WTC11 (cell line): Measurements from ENCODE around the gene RPN2. TPM values are rescaled to one million over a fixed set of nuclear protein-coding genes. Genes with fewer than 3 reads are reported as not detected.

ENCODE experiments used
- ATAC-seq: fragments of 200-7000 bp; cut with Tn5 transposase; 2 replicates; pipeline ENCODE4 v1.10.0; 2021; ENCODE audit warnings: mild to moderate bottlenecking, moderate library complexity
- CTCF ChIA-PET: fragments of 300-600 bp; sonication (Branson Sonifier 250); formaldehyde crosslinking; loops from one replicate; lab custom pipeline; 2021; ENCODE audit warnings: antibody characterized with exemption; lab: Charles Lee
- POLR2A ChIA-PET: fragments of 350-600 bp; sonication (Branson Sonifier 250); formaldehyde crosslinking; loops from one replicate; lab custom pipeline; 2021; ENCODE audit warnings: antibody characterized with exemption; lab: Charles Lee
- DNase-seq: peaks from one replicate; pipeline ENCODE4 v3.0.0; 2021; ENCODE audit warnings: low spot score
- H3K27ac Mint-ChIP-seq: 2 replicates; pipeline ENCODE4 v1.8.0; 2021; ENCODE audit warnings: mixed read lengths
- H3K27me3 Mint-ChIP-seq: 2 replicates; pipeline ENCODE4 v1.8.0; 2021; ENCODE audit warnings: low read depth, mild to moderate bottlenecking, moderate library complexity, mixed read lengths
- H3K36me3 Mint-ChIP-seq: 2 replicates; pipeline ENCODE4 v1.8.0; 2021; ENCODE audit warnings: mixed read lengths
- H3K4me1 Mint-ChIP-seq: 2 replicates; pipeline ENCODE4 v1.8.0; 2022; ENCODE audit warnings: mixed read lengths
- H3K4me3 Mint-ChIP-seq: 2 replicates; pipeline ENCODE4 v1.8.0; 2021; ENCODE audit warnings: mild to moderate bottlenecking, moderate library complexity, mixed read lengths
- H3K9me3 Mint-ChIP-seq: 2 replicates; pipeline ENCODE4 v1.8.0; 2021; ENCODE audit warnings: mixed read lengths
- AFF4 ChIP-seq: sonication (generic); formaldehyde crosslinking; IDR thresholded peaks from 2 replicates; pipeline ENCODE4 v1.8.1; 2023; ENCODE audit warnings: mild to moderate bottlenecking, missing genetic modification reagents, borderline replicate concordance
- CREB1 ChIP-seq: sonication (generic); formaldehyde crosslinking; IDR thresholded peaks from 2 replicates; pipeline ENCODE4 v1.8.0; 2023; ENCODE audit warnings: mild to moderate bottlenecking, missing genetic modification reagents
- E2F5 ChIP-seq: sonication (generic); formaldehyde crosslinking; IDR thresholded peaks from 2 replicates; pipeline ENCODE4 v1.8.1; 2022; ENCODE audit warnings: mild to moderate bottlenecking, moderate library complexity, missing genetic modification reagents
- ESRRA ChIP-seq: sonication (generic); formaldehyde crosslinking; IDR thresholded peaks from 2 replicates; pipeline ENCODE4 v1.8.1; 2022; ENCODE audit warnings: mild to moderate bottlenecking, missing genetic modification reagents, borderline replicate concordance
- ETV6 ChIP-seq: sonication (generic); formaldehyde crosslinking; IDR thresholded peaks from 2 replicates; pipeline ENCODE4 v1.8.1; 2022; ENCODE audit warnings: mild to moderate bottlenecking, missing genetic modification reagents
- FOXK1 ChIP-seq: sonication (generic); formaldehyde crosslinking; IDR thresholded peaks from 2 replicates; pipeline ENCODE4 v1.8.0; 2022; ENCODE audit warnings: mild to moderate bottlenecking, moderate library complexity, missing genetic modification reagents
- FOXP4 ChIP-seq: sonication (generic); formaldehyde crosslinking; IDR thresholded peaks from 2 replicates; pipeline ENCODE4 v1.8.0; 2022; ENCODE audit warnings: mild to moderate bottlenecking, missing genetic modification reagents
- GABPB1 ChIP-seq: sonication (generic); formaldehyde crosslinking; IDR thresholded peaks from 2 replicates; pipeline ENCODE4 v1.8.1; 2023; ENCODE audit warnings: mild to moderate bottlenecking, missing genetic modification reagents
- HMGA2 ChIP-seq: fragments of 250-450 bp; sonication (Bioruptor Pico); IDR thresholded peaks from 2 replicates; pipeline ENCODE4 v1.4.0; 2021; ENCODE audit warnings: mild to moderate bottlenecking, moderate library complexity
- JAZF1 ChIP-seq: fragments of 250-450 bp; sonication (Bioruptor Pico); IDR thresholded peaks from 2 replicates; pipeline ENCODE4 v1.9.0; 2021; ENCODE audit warnings: moderate library complexity, mild to moderate bottlenecking, inconsistent platforms
- JUN ChIP-seq: sonication (generic); formaldehyde crosslinking; IDR thresholded peaks from 2 replicates; pipeline ENCODE4 v1.8.0; 2023; ENCODE audit warnings: mild to moderate bottlenecking, missing genetic modification reagents
- NFATC4 ChIP-seq: fragments of 250-450 bp; sonication (Bioruptor Pico); IDR thresholded peaks from 2 replicates; pipeline ENCODE4 v1.9.0; 2021; ENCODE audit warnings: mild to moderate bottlenecking
- NFE2L1 ChIP-seq: sonication (generic); formaldehyde crosslinking; IDR thresholded peaks from 2 replicates; pipeline ENCODE4 v1.8.1; 2023; ENCODE audit warnings: missing genetic modification reagents
- NFYB ChIP-seq: sonication (generic); formaldehyde crosslinking; conservative IDR thresholded peaks from 2 replicates; pipeline ENCODE4 v1.8.0; 2022; ENCODE audit warnings: low read depth, missing genetic modification reagents
- NR2C2 ChIP-seq: sonication (generic); formaldehyde crosslinking; IDR thresholded peaks from 2 replicates; pipeline ENCODE4 v1.8.0; 2022; ENCODE audit warnings: mild to moderate bottlenecking, missing genetic modification reagents
- RELA ChIP-seq: sonication (generic); formaldehyde crosslinking; IDR thresholded peaks from 2 replicates; pipeline ENCODE4 v1.8.1; 2022; ENCODE audit warnings: missing genetic modification reagents, mild to moderate bottlenecking, borderline replicate concordance
- SOX15 ChIP-seq: fragments of 250-450 bp; sonication (Bioruptor Pico); IDR thresholded peaks from 2 replicates; pipeline ENCODE4 v1.9.0; 2021; ENCODE audit warnings: mild to moderate bottlenecking
- TEAD4 ChIP-seq: sonication (generic); formaldehyde crosslinking; IDR thresholded peaks from 2 replicates; pipeline ENCODE4 v1.8.0; 2022; ENCODE audit warnings: mild to moderate bottlenecking, missing genetic modification reagents
- ZNF219 ChIP-seq: sonication (generic); formaldehyde crosslinking; IDR thresholded peaks from 2 replicates; pipeline ENCODE4 v1.8.0; 2023; ENCODE audit warnings: missing genetic modification reagents, mild to moderate bottlenecking, borderline replicate concordance
- ZNF263 ChIP-seq: sonication (generic); formaldehyde crosslinking; IDR thresholded peaks from 2 replicates; pipeline ENCODE4 v1.8.1; 2022; ENCODE audit warnings: low read depth, mild to moderate bottlenecking, moderate library complexity, missing genetic modification reagents
- ZNF317 ChIP-seq: sonication (generic); formaldehyde crosslinking; IDR thresholded peaks from 2 replicates; pipeline ENCODE4 v1.8.1; 2023; ENCODE audit warnings: low read depth, mild to moderate bottlenecking, moderate library complexity, missing genetic modification reagents, borderline replicate concordance
- ZNF423 ChIP-seq: fragments of 250-450 bp; sonication (Bioruptor Pico); IDR thresholded peaks from 2 replicates; pipeline ENCODE4 v2.1.2; 2022; ENCODE audit warnings: mild to moderate bottlenecking, moderate library complexity
- ZNF671 ChIP-seq: fragments of 250-450 bp; sonication (Bioruptor Pico); IDR thresholded peaks from 2 replicates; pipeline ENCODE4 v1.8.0; 2021; ENCODE audit warnings: mild to moderate bottlenecking
- total RNA-seq: library from RNA; stranded (reverse); gene quantifications from 3 replicates; pipeline ENCODE4 v1.2.3, GENCODE V29; 2021

The RPN2 gene
- total RNA-seq, 1 experiment from 2014 or later = 205 TPM

- Mint-ChIP-seq H3K27ac (no peak overlapping the region), H3K4me1 (peaks cover 30% of the 10 kb centered on the region)
- CTCF ChIA-PET = no interaction called here
These were observed 67.6 kb downstream of the RPN2 start for GRCh38 chr20:37246736-37247135.

GRCh38 chr20:37247547-37247946, 68.4 kb downstream of the RPN2 start:
- POLR2A ChIA-PET = interaction anchor here (0.7 kb wide), 1 partner anchor 1293 kb away, joined by 10 read pairs; the partner anchor contains the start of gene SCAND1

More at GRCh38 chr20:37246736-37247135, 67.6 kb downstream of the RPN2 start:
- DNase-seq (no peak), ATAC-seq (no peak)
- TF ChIP-seq RELA (no peak), ZNF263 (CRISPR knock-in tag) (no peak), JUN (CRISPR knock-in tag) (no peak), ESRRA (CRISPR knock-in tag) (no peak), AFF4 (CRISPR knock-in tag) (no peak)
- H3K27me3 Mint-ChIP-seq = no peaks in the 10 kb centered on the region
- H3K4me3 Mint-ChIP-seq = no peak overlapping the region
- peaks cover 24% of the 10 kb centered on the region for H3K36me3 Mint-ChIP-seq
- no peaks in the 10 kb centered on the region for H3K9me3 Mint-ChIP-seq
- POLR2A ChIA-PET = no interaction called here

GRCh38 chr20:37249304-37249703, 70.2 kb downstream of the RPN2 start:
- peaks cover 31% of the 10 kb centered on the region for H3K4me1 Mint-ChIP-seq
- H3K27ac Mint-ChIP-seq = no peak overlapping the region
- CTCF ChIA-PET = interaction anchor here (0.6 kb wide), 1 partner anchor 310 kb away, joined by 3 read pairs; no protein-coding TSS in a partner anchor
- TF ChIP-seq E2F5 (CRISPR knock-in tag) (no peak), HMGA2 (CRISPR knock-in tag) (no peak), AFF4 (CRISPR knock-in tag) (no peak), CREB1 (CRISPR knock-in tag) (no peak), NFATC4 (no peak), ZNF317 (CRISPR knock-in tag) (no peak), NFE2L1 (CRISPR knock-in tag) (no peak), ETV6 (CRISPR knock-in tag) (no peak), JAZF1 (no peak), FOXK1 (CRISPR knock-in tag) (no peak), ZNF219 (CRISPR knock-in tag) (no peak), SOX15 (CRISPR knock-in tag) (no peak), NR2C2 (CRISPR knock-in tag) (no peak), ZNF423 (CRISPR knock-in tag) (no peak)

More at GRCh38 chr20:37247547-37247946, 68.4 kb downstream of the RPN2 start:
- H3K36me3 Mint-ChIP-seq = peaks cover 16% of the 10 kb centered on the region
- DNase-seq (no peak), ATAC-seq (no peak)
- H3K4me1 Mint-ChIP-seq = peaks cover 36% of the 10 kb centered on the region
- H3K27me3 Mint-ChIP-seq = no peaks in the 10 kb centered on the region
- H3K4me3 Mint-ChIP-seq = no peak overlapping the region
- no peak for TF ChIP-seq TEAD4
- no peak for TF ChIP-seq ESRRA (CRISPR knock-in tag)
- no peak for TF ChIP-seq NFYB (CRISPR knock-in tag)
- no peak for TF ChIP-seq GABPB1
- TF ChIP-seq ZNF671 = no peak
- TF ChIP-seq HMGA2 (CRISPR knock-in tag) = no peak
- TF ChIP-seq FOXP4 (CRISPR knock-in tag) = no peak
- H3K27ac Mint-ChIP-seq = no peak overlapping the region
- CTCF ChIA-PET = no interaction called here
- H3K9me3 Mint-ChIP-seq = no peaks in the 10 kb centered on the region

More at GRCh38 chr20:37249304-37249703, 70.2 kb downstream of the RPN2 start:
- Mint-ChIP-seq H3K36me3 (peaks cover 3% of the 10 kb centered on the region), H3K4me3 (no peak overlapping the region), H3K27me3 (no peaks in the 10 kb centered on the region), H3K9me3 (peaks cover 3% of the 10 kb centered on the region)
- ATAC-seq (no peak), DNase-seq (no peak)
- POLR2A ChIA-PET = interaction anchor here (1.0 kb wide), 1 partner anchor 63 kb away, joined by 4 read pairs; no protein-coding TSS in a partner anchor
